ENCODE measurements around the gene SPRR4. TPM values are rescaled to one million over a fixed set of nuclear protein-coding genes. Genes with fewer than 3 reads are reported as not detected.

SPRR4 gene
- total and polyA plus RNA-seq, 9 donors: not detected

DNA sequence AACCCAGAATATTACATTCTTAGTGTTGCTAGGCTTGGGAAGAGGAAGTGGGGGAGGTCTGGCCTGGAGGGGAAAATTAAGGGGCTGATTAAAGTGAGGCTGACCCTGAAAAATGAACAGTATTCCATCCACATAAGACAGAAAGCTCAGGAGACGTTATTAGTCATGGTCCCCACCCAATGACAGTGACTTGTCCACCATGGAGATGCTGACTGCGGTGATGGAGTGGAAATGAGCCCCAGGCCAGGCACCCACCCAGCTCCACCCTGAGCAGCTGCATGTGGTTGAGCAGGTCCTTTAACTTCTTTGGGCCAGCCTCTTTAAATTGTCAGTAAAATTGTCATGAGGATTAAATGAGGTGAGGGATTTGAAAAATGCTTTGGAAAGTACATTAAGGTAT, 1.4 kb upstream of the SPRR4 start:
- no peak for DNase-seq
- H3K27ac ChIP-seq: no peak overlapping the region
- no peak overlapping the region for H3K4me3 ChIP-seq
- 79 to 89% (median 86%) methylated on average over 2 of the region's 2 CpGs for WGBS, 3 donors
- intact Hi-C loops (cut with DNase I): no loop called here
- H3K27me3 ChIP-seq: no peaks in the 10 kb centered on the region
- TF ChIP-seq POLR2A (IDR thresholded peaks at IDR 0.05): no peak
- TF ChIP-seq, protein P1, sequence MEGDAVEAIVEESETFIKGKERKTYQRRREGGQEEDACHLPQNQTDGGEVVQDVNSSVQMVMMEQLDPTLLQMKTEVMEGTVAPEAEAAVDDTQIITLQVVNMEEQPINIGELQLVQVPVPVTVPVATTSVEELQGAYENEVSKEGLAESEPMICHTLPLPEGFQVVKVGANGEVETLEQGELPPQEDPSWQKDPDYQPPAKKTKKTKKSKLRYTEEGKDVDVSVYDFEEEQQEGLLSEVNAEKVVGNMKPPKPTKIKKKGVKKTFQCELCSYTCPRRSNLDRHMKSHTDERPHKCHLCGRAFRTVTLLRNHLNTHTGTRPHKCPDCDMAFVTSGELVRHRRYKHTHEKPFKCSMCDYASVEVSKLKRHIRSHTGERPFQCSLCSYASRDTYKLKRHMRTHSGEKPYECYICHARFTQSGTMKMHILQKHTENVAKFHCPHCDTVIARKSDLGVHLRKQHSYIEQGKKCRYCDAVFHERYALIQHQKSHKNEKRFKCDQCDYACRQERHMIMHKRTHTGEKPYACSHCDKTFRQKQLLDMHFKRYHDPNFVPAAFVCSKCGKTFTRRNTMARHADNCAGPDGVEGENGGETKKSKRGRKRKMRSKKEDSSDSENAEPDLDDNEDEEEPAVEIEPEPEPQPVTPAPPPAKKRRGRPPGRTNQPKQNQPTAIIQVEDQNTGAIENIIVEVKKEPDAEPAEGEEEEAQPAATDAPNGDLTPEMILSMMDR (IDR thresholded peaks at IDR 0.05): no peak
- no peak for TF ChIP-seq EP300 (IDR thresholded peaks at IDR 0.05)
- no peaks in the 10 kb centered on the region for H3K9me3 ChIP-seq
- no peaks in the 10 kb centered on the region for H3K4me1 ChIP-seq (ENCODE audit: insufficient read depth)
- no peaks in the 10 kb centered on the region for H3K36me3 ChIP-seq

DNA sequence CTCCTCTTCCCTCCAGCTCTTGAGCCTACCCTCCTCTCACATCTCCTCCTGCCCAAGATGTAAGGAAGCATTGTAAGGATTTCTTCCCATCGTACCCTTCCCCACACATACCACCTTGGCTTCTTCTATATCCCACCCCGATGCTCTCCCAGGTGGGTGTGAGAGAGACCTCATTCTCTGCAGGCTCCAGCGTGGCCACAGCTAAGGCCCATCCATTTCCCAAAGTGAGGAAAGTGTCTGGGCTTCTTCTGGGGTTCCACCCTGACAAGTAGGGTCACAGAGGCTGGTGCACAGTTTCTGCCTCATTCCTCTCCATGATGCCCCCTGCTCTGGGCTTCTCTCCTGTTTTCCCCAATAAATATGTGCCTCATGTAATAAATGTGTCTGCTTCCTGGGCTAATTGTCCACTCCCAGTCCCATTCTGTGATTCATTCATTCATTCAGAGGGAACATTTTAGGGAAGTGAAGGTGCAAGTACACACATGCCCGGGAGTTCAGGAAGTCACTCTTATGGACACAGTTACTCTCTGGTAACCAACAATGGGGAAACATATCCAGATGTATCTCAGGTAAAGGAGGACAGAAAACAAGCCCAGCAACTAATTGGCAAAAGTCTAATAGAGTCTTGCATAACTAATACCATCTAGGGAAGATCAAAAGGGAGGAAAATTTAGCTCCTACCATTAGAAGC, 1.9 kb downstream of the SPRR4 start:
- H3K27me3 ChIP-seq: no peaks in the 10 kb centered on the region
- no peak overlapping the region for H3K27ac ChIP-seq
- H3K4me1 ChIP-seq (ENCODE audit: insufficient read depth): no peaks in the 10 kb centered on the region
- no peak for TF ChIP-seq POLR2A (IDR thresholded peaks at IDR 0.05)
- TF ChIP-seq, protein P1 (IDR thresholded peaks at IDR 0.05): no peak
- TF ChIP-seq EP300 (IDR thresholded peaks at IDR 0.05): no peak
- intact Hi-C loops (cut with DNase I): no loop called here
- no peaks in the 10 kb centered on the region for H3K36me3 ChIP-seq
- DNase-seq: no peak
- H3K4me3 ChIP-seq: no peak overlapping the region
- 85 to 90% (median 89%) methylated on average over 4 of the region's 4 CpGs for WGBS, 3 donors
- no peaks in the 10 kb centered on the region for H3K9me3 ChIP-seq

DNA sequence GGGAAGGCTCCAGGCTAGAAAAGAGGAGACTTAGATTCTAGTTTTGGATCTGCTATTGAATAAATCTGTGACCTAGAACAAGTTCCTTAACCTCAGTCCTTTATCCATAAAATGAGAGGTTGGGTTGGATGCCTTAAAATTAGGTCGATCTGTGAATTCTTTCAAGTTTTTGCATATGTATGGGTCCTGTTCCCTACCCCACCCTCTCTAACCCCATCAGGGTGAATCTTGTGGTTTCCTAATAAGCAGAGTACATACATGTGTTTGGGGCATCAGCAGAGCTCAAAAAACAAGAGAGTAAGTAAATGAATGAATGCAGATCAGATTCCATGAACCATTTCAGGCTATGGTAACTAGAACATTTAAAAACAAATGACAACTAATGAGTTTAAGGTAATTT, 6.2 kb downstream of the SPRR4 start:
- intact Hi-C loops (cut with DNase I): no loop called here
- H3K4me3 ChIP-seq: no peak overlapping the region
- DNase-seq: no peak
- no peaks in the 10 kb centered on the region for H3K27me3 ChIP-seq
- no peaks in the 10 kb centered on the region for H3K36me3 ChIP-seq
- H3K9me3 ChIP-seq: no peaks in the 10 kb centered on the region
- no peak overlapping the region for H3K27ac ChIP-seq
- H3K4me1 ChIP-seq (ENCODE audit: insufficient read depth): no peaks in the 10 kb centered on the region
- 79 to 85% (median 80%) methylated on average over 1 of the region's 1 CpG for WGBS, 3 donors
- TF ChIP-seq, protein P1 (IDR thresholded peaks at IDR 0.05): no peak
- TF ChIP-seq EP300 (IDR thresholded peaks at IDR 0.05): no peak
- no peak for TF ChIP-seq POLR2A (IDR thresholded peaks at IDR 0.05)

DNA sequence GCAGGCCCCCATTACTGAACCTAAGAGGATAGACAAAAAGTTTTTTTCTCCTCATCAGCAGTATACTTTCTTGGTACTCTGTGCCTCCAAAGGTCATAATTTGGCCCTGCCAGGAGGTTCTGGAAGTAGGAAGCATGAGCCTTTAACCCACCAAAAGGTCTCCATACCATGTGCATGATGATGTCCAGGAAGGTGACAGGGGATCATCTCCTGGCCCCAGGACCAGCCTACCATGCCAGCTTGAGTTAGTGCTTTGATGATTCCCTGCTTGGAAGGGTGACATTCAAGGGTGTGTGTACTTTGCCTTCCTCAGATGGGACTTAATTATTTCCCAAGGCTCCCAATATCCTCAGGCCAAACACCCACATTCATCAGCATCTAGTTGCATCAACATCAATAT, 7.2 kb downstream of the SPRR4 start:
- H3K9me3 ChIP-seq: no peaks in the 10 kb centered on the region
- no peak for DNase-seq
- no peaks in the 10 kb centered on the region for H3K4me1 ChIP-seq (ENCODE audit: insufficient read depth)
- H3K27ac ChIP-seq: no peak overlapping the region
- no peaks in the 10 kb centered on the region for H3K27me3 ChIP-seq
- no peak for TF ChIP-seq EP300 (IDR thresholded peaks at IDR 0.05)
- no peak for TF ChIP-seq POLR2A (IDR thresholded peaks at IDR 0.05)
- TF ChIP-seq, protein P1 (IDR thresholded peaks at IDR 0.05): no peak
- intact Hi-C loops (cut with DNase I): no loop called here
- no peak overlapping the region for H3K4me3 ChIP-seq
- H3K36me3 ChIP-seq: no peaks in the 10 kb centered on the region

Data from ovary (tissue), 9 donors.